Endothelial cell of umbilical vein (primary cell): Measurements from ENCODE around the gene HEMGN. TPM values are rescaled to one million over a fixed set of nuclear protein-coding genes. Genes with fewer than 3 reads are reported as not detected.

ENCODE experiments used
- BruUV-seq: library from RNA; stranded (reverse); fragments of 400-500 nt; replicated peaks from 2 replicates; lab custom pipeline; 2021; lab: Mats Ljungman, UMichigan
- CTCF ChIA-PET: fragments of 300-600, 350-600 bp; sonication (Branson Sonifier 250); formaldehyde crosslinking; loops from one replicate; lab custom pipeline; 2021; ENCODE audit warnings: antibody characterized with exemption, inconsistent platforms; lab: Charles Lee
- POLR2A ChIA-PET: fragments of 300-600, 350-600 bp; sonication (Branson Sonifier 250); formaldehyde crosslinking; loops from one replicate; lab custom pipeline; 2021; ENCODE audit warnings: antibody characterized with exemption, inconsistent platforms; lab: Charles Lee
- DNase-seq: peaks from one replicate; pipeline ENCODE4 v3.0.0-alpha.2; 2011; ENCODE audit warnings: low read depth, low spot score
- FAIRE-seq: peaks from 2 replicates; lab custom pipeline; 2011; peaks lifted over from hg19 to GRCh38; lab: Jason Lieb, UNC
- H2AFZ ChIP-seq: 2 replicates; pipeline ENCODE4 v1.6.0; 2012; ENCODE audit warnings: low read depth, low read length, control low read depth, inconsistent platforms
- H3K27ac ChIP-seq: 2 replicates; pipeline ENCODE4 v1.5.1; 2011; ENCODE audit warnings: low read depth, mild to moderate bottlenecking, control low read depth, low read length, moderate library complexity; ENCODE audit not compliant: insufficient read depth
- H3K27me3 ChIP-seq, 2 experiments: 2 replicates each; pipeline versions ENCODE4 v1.6.0 to v1.6.1; 2011; ENCODE audit warnings: low read length in 2 of 2, mixed read lengths in 1 of 2; ENCODE audit not compliant: control insufficient read depth in 2 of 2, insufficient read depth in 2 of 2
- H3K36me3 ChIP-seq, 2 experiments: 2 replicates in 1 of 2; 3 replicates in 1 of 2; pipeline ENCODE4 v1.5.1; 2011; ENCODE audit warnings: low read length in 2 of 2, mild to moderate bottlenecking in 1 of 2, moderate library complexity in 1 of 2; ENCODE audit not compliant: control insufficient read depth in 2 of 2, insufficient read depth in 2 of 2; ENCODE audit errors: extremely low read depth in 1 of 2
- H3K4me1 ChIP-seq: 3 replicates; pipeline ENCODE4 v1.5.1; 2011; ENCODE audit warnings: mild to moderate bottlenecking, low read length; ENCODE audit not compliant: control insufficient read depth, insufficient read depth; ENCODE audit errors: extremely low read depth
- H3K4me2 ChIP-seq: 2 replicates; pipeline ENCODE4 v1.6.1; 2011; ENCODE audit warnings: low read length, control low read depth, mixed read lengths; ENCODE audit not compliant: insufficient read depth
- H3K4me3 ChIP-seq, 3 experiments: fragments of 200-600 bp in 1 of 3; sonication (generic), shearing (Covaris generic) in 1 of 3; replicated peaks in 1 of 3; 2 replicates each; pipeline ENCODE4 v1.5.1; 2011 to 2016; ENCODE audit warnings: control low read depth in 3 of 3, low read length in 3 of 3, mild to moderate bottlenecking in 2 of 3, inconsistent platforms in 1 of 3, low read depth in 1 of 3, moderate library complexity in 1 of 3; ENCODE audit not compliant: insufficient read depth in 1 of 3
- H3K79me2 ChIP-seq: 2 replicates; pipeline ENCODE4 v1.6.0; 2012; ENCODE audit warnings: low read length, inconsistent platforms; ENCODE audit not compliant: control insufficient read depth, insufficient read depth
- H3K9ac ChIP-seq: replicated peaks from 2 replicates; pipeline ENCODE3; 2011; ENCODE audit warnings: low read length, control low read depth; ENCODE audit not compliant: insufficient read depth; ENCODE audit errors: extremely low read depth
- H3K9me1 ChIP-seq: replicated peaks from 3 replicates; pipeline ENCODE4 v1.6.0; 2011; ENCODE audit warnings: mild to moderate bottlenecking, low read length; ENCODE audit not compliant: control insufficient read depth, insufficient read depth; ENCODE audit errors: extremely low read depth
- H3K9me3 ChIP-seq: replicated peaks from 2 replicates; pipeline ENCODE4 v1.5.1; 2012; ENCODE audit warnings: low read length, inconsistent platforms; ENCODE audit not compliant: control insufficient read depth, insufficient read depth
- H4K20me1 ChIP-seq: replicated peaks from 2 replicates; pipeline ENCODE3; 2011; ENCODE audit warnings: mild to moderate bottlenecking, low read length; ENCODE audit not compliant: control insufficient read depth, insufficient read depth; ENCODE audit errors: extremely low read depth
- EZH2 ChIP-seq: IDR thresholded peaks from 2 replicates; pipeline ENCODE4 v1.6.1; 2012; ENCODE audit warnings: borderline replicate concordance, low read depth, mild to moderate bottlenecking, moderate library complexity, low read length, inconsistent platforms; ENCODE audit not compliant: severe bottlenecking
- FOS ChIP-seq: IDR thresholded peaks from 2 replicates; pipeline ENCODE4 v1.6.1; 2011; ENCODE audit warnings: mild to moderate bottlenecking, low read length, moderate library complexity, borderline replicate concordance; ENCODE audit not compliant: insufficient read depth
- GATA2 ChIP-seq: IDR thresholded peaks from 2 replicates; pipeline ENCODE4 v1.7.0; 2011; ENCODE audit warnings: low read depth, mild to moderate bottlenecking, moderate library complexity, mixed read lengths, low read length; ENCODE audit not compliant: insufficient read length, insufficient read depth
- JUN ChIP-seq: IDR thresholded peaks from 2 replicates; pipeline ENCODE4 v1.6.1; 2011; ENCODE audit warnings: borderline replicate concordance, low read depth; ENCODE audit not compliant: insufficient read length, insufficient read depth
- MYC ChIP-seq: IDR thresholded peaks from one replicate; pipeline ENCODE4 v1.6.1; 2011; ENCODE audit warnings: mild to moderate bottlenecking, low read depth, low read length
- POLR2A ChIP-seq: IDR thresholded peaks from 2 replicates; pipeline ENCODE4 v1.6.1; 2012; ENCODE audit warnings: low read depth, mild to moderate bottlenecking, control low read depth, low read length
- POLR2AphosphoS5 ChIP-seq: IDR thresholded peaks from 2 replicates; pipeline ENCODE4 v1.6.1; 2012; ENCODE audit warnings: low read depth, mild to moderate bottlenecking, control low read depth, low read length, moderate library complexity; ENCODE audit not compliant: insufficient read depth
- dilution Hi-C: fragments of 300-500 bp; cut with MboI; formaldehyde crosslinking; loops from one replicate; pipeline ENCODE4 v1.15.0; 2019; ENCODE audit warnings: low sequenced_read_pairs; ENCODE audit not compliant: extremely low pct_ligation_motif_present
- intact Hi-C: fragments of 100-400 bp; cut with micrococcal nuclease; formaldehyde crosslinking; loops from one replicate; pipeline ENCODE4 v1.10.0; 2022
- polyA plus RNA-seq, 4 experiments: library from polyadenylated mRNA; depleted of rRNA in 3 of 4; stranded (reverse) in 3 of 4; unstranded in 1 of 4; fragments of >200 nt; gene quantifications; 2 replicates each; pipeline versions ENCODE4 v1.2.1 to v1.2.3, GENCODE V29; 2011 to 2012; ENCODE audit warnings: missing spikeins in 1 of 4
- total RNA-seq: library from RNA; stranded (reverse); gene quantifications from 2 replicates; pipeline ENCODE4 v1.2.3, GENCODE V29; 2021
- TF ChIP-seq, protein P1 (sequence below): IDR thresholded peaks from 2 replicates; pipeline ENCODE4 v1.6.1; 2011; ENCODE audit not compliant: insufficient read depth, insufficient read length
- TF ChIP-seq, protein P2 (sequence below), 2 donors: IDR thresholded peaks; 1 replicate in 1 of 2; 2 replicates in 1 of 2; pipeline ENCODE4 v1.5.1; 2011; ENCODE audit warnings: low read length in 2 of 2, mild to moderate bottlenecking in 2 of 2, moderate library complexity in 2 of 2, control low read depth in 1 of 2, inconsistent platforms in 1 of 2, low read depth in 1 of 2; ENCODE audit not compliant: insufficient read depth in 1 of 2; ENCODE audit errors: extremely low read depth in 1 of 2

The HEMGN gene
- total and polyA plus RNA-seq, 2 donors (not counting 3 experiments of a cell fraction or from before 2014, with no cell fraction given) = not detected

- ChIA-PET CTCF (interaction anchor here (1.3 kb wide), 1 partner anchor 66 kb away, joined by 5 read pairs; no protein-coding TSS in a partner anchor), POLR2A (no interaction called here)
- no peak overlapping the region for H3K4me2 ChIP-seq
- H3K27ac ChIP-seq = no peak overlapping the region
- H2AFZ ChIP-seq = no peak overlapping the region
- no peaks in the 10 kb centered on the region for H4K20me1 ChIP-seq
- H3K9ac ChIP-seq = no peak overlapping the region
- intact Hi-C loops = no loop called here
- DNase-seq (no peak), FAIRE-seq (no peak)
- dilution Hi-C loops = no loop called here
- no TSS peak for BruUV-seq
- TF ChIP-seq FOS (no peak), GATA2 (no peak), MYC (no peak), JUN (no peak), POLR2A (no peak), EZH2 (no peak)
- TF ChIP-seq, protein P1, sequence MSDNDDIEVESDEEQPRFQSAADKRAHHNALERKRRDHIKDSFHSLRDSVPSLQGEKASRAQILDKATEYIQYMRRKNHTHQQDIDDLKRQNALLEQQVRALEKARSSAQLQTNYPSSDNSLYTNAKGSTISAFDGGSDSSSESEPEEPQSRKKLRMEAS = no peak
- no peaks in the 10 kb centered on the region for H3K9me3 ChIP-seq
- no peaks in the 10 kb centered on the region for H3K4me1 ChIP-seq
- no peak overlapping the region for H3K4me3 ChIP-seq
- H3K27me3 ChIP-seq = peaks cover 18 to 27% of the 10 kb centered on the region in 2 experiments
- H3K79me2 ChIP-seq = no peaks in the 10 kb centered on the region
- H3K36me3 ChIP-seq = no peaks in the 10 kb centered on the region
- no peaks in the 10 kb centered on the region for H3K9me1 ChIP-seq
These were observed 31.0 kb upstream of the HEMGN start for GRCh38 chr9:97969014-97969413.

DNA sequence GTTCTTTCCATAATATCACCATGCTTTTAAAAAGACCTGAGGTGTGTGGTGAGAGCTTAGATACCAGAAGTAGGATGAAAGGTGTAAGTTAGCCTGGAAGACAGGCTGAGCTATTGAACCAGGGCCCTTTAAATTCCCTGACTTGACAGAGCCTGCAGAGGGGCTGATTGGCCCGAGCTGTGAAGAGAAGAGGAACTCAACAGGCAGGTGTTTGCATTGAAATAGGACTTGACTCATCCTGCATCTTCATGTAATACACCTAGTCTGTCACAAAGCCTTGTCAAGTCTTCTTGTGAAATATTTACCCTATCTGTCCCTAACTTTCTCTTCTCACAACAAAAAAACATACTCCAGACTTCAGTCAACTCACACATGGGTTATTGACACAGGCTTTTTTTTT is 28.5 kb upstream of the HEMGN start:
- no peaks in the 10 kb centered on the region for H3K9me3 ChIP-seq
- no peak overlapping the region for H3K4me3 ChIP-seq
- no TSS peak for BruUV-seq
- H3K4me1 ChIP-seq = no peaks in the 10 kb centered on the region
- no peaks in the 10 kb centered on the region for H3K9me1 ChIP-seq
- H3K27me3 ChIP-seq = peaks cover 15 to 26% of the 10 kb centered on the region in 2 experiments
- FAIRE-seq = no peak
- ChIA-PET CTCF (interaction anchor here (1.0 kb wide), 1 partner anchor 68 kb away, joined by 3 read pairs; no protein-coding TSS in a partner anchor), POLR2A (no interaction called here)
- no peak overlapping the region for H3K27ac ChIP-seq
- no peak overlapping the region for H3K9ac ChIP-seq
- H2AFZ ChIP-seq = no peak overlapping the region
- intact Hi-C loops (no loop called here), dilution Hi-C loops (no loop called here)
- no peaks in the 10 kb centered on the region for H3K79me2 ChIP-seq
- no peak for TF ChIP-seq POLR2A
- TF ChIP-seq EZH2 = no peak
- no peak for TF ChIP-seq JUN
- TF ChIP-seq POLR2AphosphoS5 = no peak
- TF ChIP-seq, protein P1 = no peak
- no peak for TF ChIP-seq GATA2
- no peak for TF ChIP-seq MYC
- TF ChIP-seq FOS = no peak
- TF ChIP-seq, protein P2, sequence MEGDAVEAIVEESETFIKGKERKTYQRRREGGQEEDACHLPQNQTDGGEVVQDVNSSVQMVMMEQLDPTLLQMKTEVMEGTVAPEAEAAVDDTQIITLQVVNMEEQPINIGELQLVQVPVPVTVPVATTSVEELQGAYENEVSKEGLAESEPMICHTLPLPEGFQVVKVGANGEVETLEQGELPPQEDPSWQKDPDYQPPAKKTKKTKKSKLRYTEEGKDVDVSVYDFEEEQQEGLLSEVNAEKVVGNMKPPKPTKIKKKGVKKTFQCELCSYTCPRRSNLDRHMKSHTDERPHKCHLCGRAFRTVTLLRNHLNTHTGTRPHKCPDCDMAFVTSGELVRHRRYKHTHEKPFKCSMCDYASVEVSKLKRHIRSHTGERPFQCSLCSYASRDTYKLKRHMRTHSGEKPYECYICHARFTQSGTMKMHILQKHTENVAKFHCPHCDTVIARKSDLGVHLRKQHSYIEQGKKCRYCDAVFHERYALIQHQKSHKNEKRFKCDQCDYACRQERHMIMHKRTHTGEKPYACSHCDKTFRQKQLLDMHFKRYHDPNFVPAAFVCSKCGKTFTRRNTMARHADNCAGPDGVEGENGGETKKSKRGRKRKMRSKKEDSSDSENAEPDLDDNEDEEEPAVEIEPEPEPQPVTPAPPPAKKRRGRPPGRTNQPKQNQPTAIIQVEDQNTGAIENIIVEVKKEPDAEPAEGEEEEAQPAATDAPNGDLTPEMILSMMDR (IDR thresholded peaks at IDR 0.05; ENCODE audit: extremely low read depth in 1 of 2, insufficient read depth in 1 of 2, low read depth in 1 of 2, low read length in 2 of 2) = no peak
- no peak overlapping the region for H3K4me2 ChIP-seq
- no peak for DNase-seq
- no peaks in the 10 kb centered on the region for H3K36me3 ChIP-seq
- H4K20me1 ChIP-seq = no peaks in the 10 kb centered on the region
